Mesendoderm (in vitro differentiated cells): Measurements from ENCODE around the gene LRRC74B.
"Not testable (repeated sequence)": the region's sequence is repeated elsewhere in the genome, so short reads cannot be mapped to it uniquely, and the experiment has no call there.

Source experiments
- DNase-seq: peaks from one replicate; pipeline ENCODE4 v3.0.0; 2013
- H2AK5ac ChIP-seq: 2 replicates; pipeline ENCODE4 v1.6.1; 2013; ENCODE audit warnings: low read length, inconsistent platforms
- H2BK120ac ChIP-seq: 2 replicates; pipeline ENCODE4 v1.6.1; 2013; ENCODE audit warnings: low read depth, mild to moderate bottlenecking, low read length, moderate library complexity, mixed read lengths
- H2BK15ac ChIP-seq: replicated peaks from 2 replicates; pipeline ENCODE4 v1.6.1; 2013; ENCODE audit warnings: low read depth, mild to moderate bottlenecking, moderate library complexity
- H2BK5ac ChIP-seq: 2 replicates; pipeline ENCODE4 v1.6.1; 2013; ENCODE audit warnings: low read length, inconsistent platforms
- H3K18ac ChIP-seq: 2 replicates; pipeline ENCODE4 v1.6.1; 2013; ENCODE audit warnings: mild to moderate bottlenecking, low read length, mixed read lengths
- H3K23ac ChIP-seq: one replicate; pipeline ENCODE4 v1.6.1; 2013; ENCODE audit warnings: low read length
- H3K27ac ChIP-seq: 2 replicates; pipeline ENCODE4 v1.5.1; 2013; ENCODE audit warnings: low read depth, mild to moderate bottlenecking, inconsistent platforms, low read length, moderate library complexity
- H3K27me3 ChIP-seq: 2 replicates; pipeline ENCODE4 v1.6.1; 2013; ENCODE audit warnings: low read length, control low read depth, mild to moderate bottlenecking, inconsistent platforms; ENCODE audit not compliant: insufficient read depth, poor library complexity
- H3K36me3 ChIP-seq: 2 replicates; pipeline ENCODE4 v1.6.1; 2013; ENCODE audit warnings: low read length, inconsistent platforms; ENCODE audit not compliant: control insufficient read depth, insufficient read depth
- H3K4ac ChIP-seq: one replicate; pipeline ENCODE4 v1.6.1; 2013; ENCODE audit warnings: low read depth, mild to moderate bottlenecking, low read length, moderate library complexity
- H3K4me1 ChIP-seq: 2 replicates; pipeline ENCODE4 v1.6.1; 2013; ENCODE audit warnings: low read depth, low read length, inconsistent platforms; ENCODE audit not compliant: control insufficient read depth
- H3K4me2 ChIP-seq: 2 replicates; pipeline ENCODE4 v1.6.1; 2013; ENCODE audit warnings: low read length
- H3K4me3 ChIP-seq: 2 replicates; pipeline ENCODE4 v1.5.1; 2013; ENCODE audit warnings: mild to moderate bottlenecking, low read length
- H3K56ac ChIP-seq: one replicate; pipeline ENCODE4 v1.6.1; 2013; ENCODE audit warnings: low read length
- H3K79me1 ChIP-seq: 2 replicates; pipeline ENCODE4 v1.6.1; 2013; ENCODE audit warnings: low read length, inconsistent platforms
- H3K79me2 ChIP-seq: 2 replicates; pipeline ENCODE4 v1.6.1; 2013; ENCODE audit warnings: mild to moderate bottlenecking, low read length; ENCODE audit not compliant: control insufficient read depth, insufficient read depth
- H3K9ac ChIP-seq: 2 replicates; pipeline ENCODE4 v1.6.1; 2013; ENCODE audit warnings: low read length, inconsistent platforms
- H4K5ac ChIP-seq: one replicate; pipeline ENCODE4 v1.6.1; 2013; ENCODE audit warnings: low read length
- H4K8ac ChIP-seq: one replicate; pipeline ENCODE4 v1.6.1; 2013; ENCODE audit warnings: low read depth, mild to moderate bottlenecking, control low read depth, low read length, moderate library complexity
- WGBS: extraction: QIAGEN DNeasy Blood & Tissue Kit; methylation state at CpG from one replicate; pipeline ENCODE4 v1.1.7; 2013; ENCODE audit warnings: low lambda C conversion rate, missing lambda C conversion rate; ENCODE audit not compliant: insufficient coverage; ENCODE audit errors: extremely low coverage; 5-methylcytosine and 5-hydroxymethylcytosine counted together

LRRC74B gene

GRCh38 chr22:21038405-21038804, 7.3 kb upstream of the LRRC74B start:
- H2AK5ac ChIP-seq, result no peak overlapping the region
- no peak overlapping the region for H3K4me3 ChIP-seq
- no peak overlapping the region for H3K9ac ChIP-seq
- H2BK120ac ChIP-seq, result no peak overlapping the region
- no peak overlapping the region for H4K8ac ChIP-seq
- H3K56ac ChIP-seq, result no peak overlapping the region
- H3K79me2 ChIP-seq, result no peaks in the 10 kb centered on the region
- H3K4me2 ChIP-seq, result no peak overlapping the region
- no peak overlapping the region for H3K27ac ChIP-seq
- no peak overlapping the region for H3K18ac ChIP-seq
- no peaks in the 10 kb centered on the region for H3K79me1 ChIP-seq
- no peak overlapping the region for H3K4ac ChIP-seq
- H3K23ac ChIP-seq, result no peak overlapping the region
- H2BK15ac ChIP-seq, result no peak overlapping the region
- H3K4me1 ChIP-seq, result no peaks in the 10 kb centered on the region
- no peak for DNase-seq
- whole genome bisulfite sequencing, result no CpG with 5 or more reads among the region's 2 CpGs
- no peak overlapping the region for H2BK5ac ChIP-seq
- H3K36me3 ChIP-seq, result no peaks in the 10 kb centered on the region
- H4K5ac ChIP-seq, result no peak overlapping the region
- no peaks in the 10 kb centered on the region for H3K27me3 ChIP-seq

GRCh38 chr22:21039158-21039557, 6.6 kb upstream of the LRRC74B start:
- not testable (repeated sequence) for H3K18ac ChIP-seq, H4K8ac ChIP-seq, H2BK5ac ChIP-seq, H2AK5ac ChIP-seq, H3K23ac ChIP-seq, H3K36me3 ChIP-seq, H3K4ac ChIP-seq, H2BK120ac ChIP-seq, H3K79me2 ChIP-seq, H3K4me1 ChIP-seq, H3K56ac ChIP-seq, H4K5ac ChIP-seq, H3K27me3 ChIP-seq, H2BK15ac ChIP-seq, H3K9ac ChIP-seq, DNase-seq, H3K27ac ChIP-seq, H3K4me3 ChIP-seq, H3K4me2 ChIP-seq, H3K79me1 ChIP-seq
- no CpG with 5 or more reads among the region's 5 CpGs for WGBS

- Histone ChIP-seq H2BK120ac (no peak overlapping the region), H3K4me1 (peaks cover 4% of the 10 kb centered on the region), H2BK15ac (no peak overlapping the region), H4K5ac (no peak overlapping the region), H3K56ac (no peak overlapping the region), H3K18ac (no peak overlapping the region), H3K23ac (no peak overlapping the region), H4K8ac (no peak overlapping the region), H3K4me3 (no peak overlapping the region), H3K27ac (no peak overlapping the region), H2BK5ac (no peak overlapping the region), H3K4ac (no peak overlapping the region), H3K9ac (no peak overlapping the region), H2AK5ac (no peak overlapping the region), H3K79me2 (no peaks in the 10 kb centered on the region), H3K27me3 (no peaks in the 10 kb centered on the region), H3K79me1 (no peaks in the 10 kb centered on the region), H3K36me3 (no peaks in the 10 kb centered on the region), H3K4me2 (no peak overlapping the region)
- WGBS, result no CpG with 5 or more reads among the region's 4 CpGs
- no peak for DNase-seq
Measured at GRCh38 chr22:21041937-21042336, 3.8 kb upstream of the LRRC74B start.

GRCh38 chr22:21042978-21043859, 2.5 kb upstream of the LRRC74B start:
- no peak overlapping the region for H3K27ac ChIP-seq
- no peak overlapping the region for H3K4me2 ChIP-seq
- no peak overlapping the region for H2BK15ac ChIP-seq
- H3K79me2 ChIP-seq, result no peaks in the 10 kb centered on the region
- H3K4me3 ChIP-seq, result no peak overlapping the region
- H3K4ac ChIP-seq, result no peak overlapping the region
- peaks cover 4% of the 10 kb centered on the region for H3K4me1 ChIP-seq
- no peak overlapping the region for H4K5ac ChIP-seq
- no CpG with 5 or more reads among the region's 6 CpGs for WGBS
- DNase-seq, result no peak
- H3K36me3 ChIP-seq, result no peaks in the 10 kb centered on the region
- H4K8ac ChIP-seq, result no peak overlapping the region
- H2BK5ac ChIP-seq, result no peak overlapping the region
- no peaks in the 10 kb centered on the region for H3K79me1 ChIP-seq
- H2BK120ac ChIP-seq, result no peak overlapping the region
- H3K9ac ChIP-seq, result no peak overlapping the region
- H3K27me3 ChIP-seq, result no peaks in the 10 kb centered on the region
- H2AK5ac ChIP-seq, result no peak overlapping the region
- no peak overlapping the region for H3K18ac ChIP-seq
- H3K56ac ChIP-seq, result no peak overlapping the region
- no peak overlapping the region for H3K23ac ChIP-seq

GRCh38 chr22:21043860-21044535, 1.7 kb upstream of the LRRC74B start:
- H2BK120ac ChIP-seq, result no peak overlapping the region
- no peak overlapping the region for H4K8ac ChIP-seq
- no peak overlapping the region for H2BK5ac ChIP-seq
- H2AK5ac ChIP-seq, result no peak overlapping the region
- no peak overlapping the region for H3K23ac ChIP-seq
- no peak overlapping the region for H3K4me2 ChIP-seq
- no peak overlapping the region for H3K9ac ChIP-seq
- H3K79me1 ChIP-seq, result no peaks in the 10 kb centered on the region
- H3K36me3 ChIP-seq, result no peaks in the 10 kb centered on the region
- H3K4me1 ChIP-seq, result peaks cover 4% of the 10 kb centered on the region
- H3K56ac ChIP-seq, result no peak overlapping the region
- no CpG with 5 or more reads among the region's 15 CpGs for WGBS
- no peak overlapping the region for H4K5ac ChIP-seq
- H3K79me2 ChIP-seq, result no peaks in the 10 kb centered on the region
- H3K27ac ChIP-seq, result no peak overlapping the region
- no peak overlapping the region for H2BK15ac ChIP-seq
- no peak overlapping the region for H3K4ac ChIP-seq
- no peak overlapping the region for H3K18ac ChIP-seq
- no peaks in the 10 kb centered on the region for H3K27me3 ChIP-seq
- no peak for DNase-seq
- no peak overlapping the region for H3K4me3 ChIP-seq
